Activated naive CD4-positive, alpha-beta T cell treated with anti-CD3 and anti-CD28 coated beads, Interleukin-2, amount 10 ng/mL, durations not matched to agents 7 days and 5 days (primary cell): ENCODE results near the gene C13orf46.
A peak's percentile ranks its signal among the peaks of the same experiment; 100 is the strongest.

ENCODE experiments used
- CTCF ChIA-PET: fragments of 350-600 bp; sonication (Branson Sonifier 250); formaldehyde crosslinking; loops from one replicate; lab custom pipeline; 2021; ENCODE audit warnings: antibody characterized with exemption; lab: Charles Lee
- DNase-seq: peaks from one replicate; pipeline ENCODE4 v3.0.0-alpha.2; 2020
- H3K27ac Mint-ChIP-seq: one replicate; pipeline ENCODE4 v1.8.0; 2021; ENCODE audit warnings: mild to moderate bottlenecking, moderate library complexity, mixed read lengths
- H3K27me3 Mint-ChIP-seq: one replicate; pipeline ENCODE4 v1.8.0; 2021; ENCODE audit warnings: mild to moderate bottlenecking, mixed read lengths
- H3K36me3 Mint-ChIP-seq: one replicate; pipeline ENCODE4 v1.8.0; 2021; ENCODE audit warnings: mixed read lengths
- H3K4me1 Mint-ChIP-seq: one replicate; pipeline ENCODE4 v1.8.0; 2021; ENCODE audit warnings: mixed read lengths
- H3K4me3 Mint-ChIP-seq: one replicate; pipeline ENCODE4 v1.8.0; 2021; ENCODE audit warnings: mild to moderate bottlenecking, moderate library complexity, mixed read lengths
- H3K9me3 Mint-ChIP-seq: one replicate; pipeline ENCODE4 v1.8.0; 2021; ENCODE audit warnings: mixed read lengths

Gene C13orf46

DNA sequence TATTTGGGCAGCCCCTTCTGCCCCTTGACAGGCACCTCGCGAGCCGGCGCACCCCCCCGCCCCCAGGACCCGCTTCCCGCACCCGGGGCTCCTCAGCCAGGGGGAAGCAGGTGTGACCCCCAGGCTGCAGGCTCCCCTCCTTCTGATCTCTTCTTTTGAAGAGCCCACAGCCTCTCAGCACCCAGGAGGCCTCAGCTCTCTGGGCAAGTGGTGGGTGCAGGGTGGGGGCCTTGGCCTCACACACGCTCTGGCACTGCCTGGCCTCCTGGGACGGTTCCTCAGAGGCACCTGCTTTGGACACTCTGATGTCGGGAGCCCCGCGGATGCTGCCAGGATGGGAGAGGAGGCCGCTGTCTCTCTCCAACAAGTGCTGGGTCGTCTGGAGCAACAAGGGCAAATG is 1.5 kb upstream of the C13orf46 start:
- no peak for DNase-seq
- Mint-ChIP-seq H3K4me3 (no peak overlapping the region), H3K27ac (no peak overlapping the region), H3K27me3 (no peaks in the 10 kb centered on the region), H3K9me3 (no peaks in the 10 kb centered on the region), H3K36me3 (peaks cover 74% of the 10 kb centered on the region), H3K4me1 (no peaks in the 10 kb centered on the region)
- CTCF ChIA-PET: no interaction called here

DNA sequence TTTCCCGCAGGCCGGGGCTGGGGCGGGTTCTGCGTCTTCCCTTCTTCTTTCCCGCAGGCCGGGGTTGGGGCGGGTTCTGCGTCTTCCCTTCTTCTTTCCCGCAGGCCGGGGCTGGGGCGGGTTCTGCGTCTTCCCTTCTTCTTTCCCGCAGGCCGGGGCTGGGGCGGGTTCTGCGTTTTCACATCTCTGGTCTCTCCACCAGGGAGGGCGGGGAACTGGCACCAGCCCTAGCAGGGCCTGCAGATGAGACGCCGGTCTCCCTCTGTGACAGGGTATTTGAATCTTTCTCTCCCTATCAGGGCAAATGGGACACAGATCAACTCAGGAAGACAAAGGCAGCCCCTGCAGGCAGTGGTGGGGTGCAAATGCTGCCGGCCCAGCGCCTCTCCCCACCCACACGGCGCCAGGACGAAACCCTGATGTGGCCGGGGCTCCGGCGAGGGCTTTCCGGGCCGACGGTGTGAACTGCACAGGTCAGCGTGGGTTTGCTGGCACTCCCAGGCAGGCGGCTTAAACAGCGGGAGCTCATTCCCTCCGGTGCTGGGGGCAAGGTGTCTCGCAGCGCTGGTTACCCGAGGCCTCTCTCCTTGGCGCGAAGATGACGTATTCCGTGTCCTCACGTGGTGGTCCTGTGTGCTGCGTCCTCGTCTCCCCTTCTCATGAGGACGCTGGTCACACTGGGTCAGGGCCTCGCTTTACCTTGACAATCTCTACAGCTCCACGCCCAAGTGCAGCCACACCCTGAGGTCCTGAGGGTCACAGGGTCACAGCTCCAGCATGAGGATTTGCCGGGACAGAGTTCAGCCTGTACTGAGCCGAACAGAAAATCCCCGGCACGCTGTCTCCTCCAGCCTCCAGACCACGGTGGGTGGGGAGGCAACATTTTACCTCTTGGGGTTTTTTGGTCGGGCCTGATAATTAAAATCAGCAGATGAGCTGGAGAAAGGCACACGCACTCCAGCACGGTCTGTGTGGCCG is 717 bp upstream of the C13orf46 start:
- H3K4me3 Mint-ChIP-seq: no peak overlapping the region
- no peaks in the 10 kb centered on the region for H3K27me3 Mint-ChIP-seq
- H3K4me1 Mint-ChIP-seq: no peaks in the 10 kb centered on the region
- peaks cover 71% of the 10 kb centered on the region for H3K36me3 Mint-ChIP-seq
- CTCF ChIA-PET: no interaction called here
- H3K9me3 Mint-ChIP-seq: no peaks in the 10 kb centered on the region
- H3K27ac Mint-ChIP-seq: no peak overlapping the region
- DNase-seq: no peak

DNA sequence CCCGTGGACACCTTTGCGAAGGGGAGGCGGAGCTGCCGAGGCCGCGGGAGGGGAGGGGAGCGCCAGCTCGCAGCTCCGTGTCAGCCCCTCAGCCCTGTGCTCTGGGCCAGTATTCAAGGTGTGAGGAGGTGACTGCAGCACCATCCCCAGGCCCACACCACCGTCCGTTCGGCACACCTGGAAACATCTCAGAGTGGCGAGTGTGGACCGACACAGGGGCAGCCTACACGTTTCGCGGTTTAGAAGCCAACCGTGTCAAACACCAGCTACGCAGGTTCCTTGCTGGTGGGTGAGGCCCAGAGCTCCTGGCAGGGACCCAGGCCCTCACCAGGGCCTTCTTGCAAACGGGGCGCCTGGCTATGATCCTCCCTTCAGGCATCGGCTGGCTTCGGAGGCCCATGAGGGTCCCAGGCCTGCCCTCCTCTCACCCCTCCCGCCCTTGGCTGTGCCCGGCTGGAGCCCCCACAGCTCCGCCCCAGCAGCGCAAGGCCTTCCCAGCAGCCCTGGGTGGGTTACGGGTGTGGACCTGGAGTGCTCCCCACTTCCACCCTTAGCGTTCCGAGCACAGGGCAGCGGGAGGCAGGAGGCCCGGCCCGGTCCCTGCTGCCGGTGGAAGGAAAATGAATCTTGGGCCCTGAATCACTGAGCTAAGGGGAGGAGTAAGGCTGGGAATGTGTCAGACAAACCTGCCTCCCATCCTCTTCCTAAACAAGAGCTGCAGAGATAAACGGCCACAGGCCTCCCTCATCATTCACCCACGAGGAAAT is 1.2 kb downstream of the C13orf46 start:
- H3K27ac Mint-ChIP-seq: peak overlapping the region; percentile 82
- H3K4me1 Mint-ChIP-seq: no peaks in the 10 kb centered on the region
- no peaks in the 10 kb centered on the region for H3K27me3 Mint-ChIP-seq
- no peaks in the 10 kb centered on the region for H3K9me3 Mint-ChIP-seq
- no peak overlapping the region for H3K4me3 Mint-ChIP-seq
- no peak for DNase-seq
- peaks cover 62% of the 10 kb centered on the region for H3K36me3 Mint-ChIP-seq
- CTCF ChIA-PET: no interaction called here

DNA sequence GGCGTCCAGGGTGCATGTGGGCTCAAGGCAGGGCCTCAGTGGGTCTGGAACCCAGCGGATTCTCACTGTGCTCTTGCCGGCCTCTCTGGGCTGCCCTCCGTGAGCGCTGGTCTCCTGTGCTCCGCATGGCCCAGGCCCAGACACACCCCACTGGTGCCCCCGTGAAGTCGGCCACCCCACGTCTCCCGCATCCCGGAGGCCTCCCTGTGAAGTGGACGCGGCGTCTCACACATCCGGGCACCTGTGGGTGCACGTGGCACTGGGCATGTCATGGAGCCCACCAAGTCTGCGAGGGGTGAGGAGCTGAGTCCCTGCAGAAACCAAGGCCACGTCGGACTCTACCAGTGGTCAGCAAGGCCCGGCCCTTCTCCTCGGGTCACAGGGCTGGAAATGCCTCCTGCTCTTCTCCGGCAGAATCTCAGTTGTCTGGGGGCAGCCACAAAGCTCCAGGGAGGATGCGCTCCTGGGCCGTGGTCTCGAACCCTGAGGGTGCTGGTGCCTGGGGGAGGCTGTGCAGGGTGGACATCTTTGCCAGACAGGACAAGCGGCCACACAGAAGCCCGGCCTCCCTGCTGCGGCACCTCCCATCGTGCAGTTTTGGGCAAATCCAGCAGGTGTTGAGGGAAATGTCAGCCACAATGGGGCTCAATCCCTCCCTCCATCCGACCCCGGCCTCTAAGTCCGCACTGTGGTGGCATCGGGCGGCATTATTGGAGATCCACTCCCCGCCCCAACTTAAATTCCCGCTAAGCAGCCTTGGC is 2.2 kb downstream of the C13orf46 start:
- Mint-ChIP-seq H3K27me3 (no peaks in the 10 kb centered on the region), H3K4me3 (no peak overlapping the region), H3K36me3 (peaks cover 52% of the 10 kb centered on the region), H3K27ac (no peak overlapping the region), H3K9me3 (no peaks in the 10 kb centered on the region), H3K4me1 (no peaks in the 10 kb centered on the region)
- DNase-seq: no peak
- CTCF ChIA-PET: no interaction called here

DNA sequence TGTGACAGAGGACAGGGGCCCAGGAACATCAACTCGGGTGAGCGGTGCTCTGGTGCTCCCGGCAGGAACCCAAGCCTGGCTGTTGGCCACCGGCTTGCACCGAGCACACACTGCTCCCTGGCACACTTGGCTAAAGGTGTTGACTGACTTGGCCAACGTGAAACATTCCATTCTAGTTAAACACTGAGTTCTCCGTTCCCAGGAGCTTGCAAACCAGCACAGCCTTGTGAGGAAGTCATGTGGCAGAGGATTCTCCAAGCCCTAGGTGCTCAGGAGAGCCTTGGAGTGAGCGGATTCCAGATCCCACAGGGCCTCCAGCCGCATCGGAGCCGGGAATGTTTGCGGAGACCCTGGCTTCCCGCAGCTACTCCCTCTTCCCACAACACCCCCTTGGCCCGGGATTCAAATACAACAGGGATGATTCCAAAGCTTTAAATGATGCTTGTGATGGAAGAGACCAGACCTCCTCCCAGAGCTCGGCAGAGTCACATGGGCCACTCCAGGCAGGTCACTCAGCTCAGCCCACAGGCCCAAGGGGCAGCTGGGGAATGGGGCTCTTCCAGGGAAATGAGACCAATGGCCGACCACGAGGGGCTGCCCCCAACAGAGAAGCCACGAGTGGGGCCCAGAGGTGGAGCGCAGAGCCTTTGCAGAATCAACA is 2.9 kb downstream of the C13orf46 start:
- Mint-ChIP-seq H3K4me3 (no peak overlapping the region), H3K9me3 (no peaks in the 10 kb centered on the region), H3K4me1 (no peaks in the 10 kb centered on the region), H3K36me3 (peaks cover 48% of the 10 kb centered on the region), H3K27me3 (no peaks in the 10 kb centered on the region), H3K27ac (no peak overlapping the region)
- CTCF ChIA-PET: no interaction called here
- no peak for DNase-seq

DNA sequence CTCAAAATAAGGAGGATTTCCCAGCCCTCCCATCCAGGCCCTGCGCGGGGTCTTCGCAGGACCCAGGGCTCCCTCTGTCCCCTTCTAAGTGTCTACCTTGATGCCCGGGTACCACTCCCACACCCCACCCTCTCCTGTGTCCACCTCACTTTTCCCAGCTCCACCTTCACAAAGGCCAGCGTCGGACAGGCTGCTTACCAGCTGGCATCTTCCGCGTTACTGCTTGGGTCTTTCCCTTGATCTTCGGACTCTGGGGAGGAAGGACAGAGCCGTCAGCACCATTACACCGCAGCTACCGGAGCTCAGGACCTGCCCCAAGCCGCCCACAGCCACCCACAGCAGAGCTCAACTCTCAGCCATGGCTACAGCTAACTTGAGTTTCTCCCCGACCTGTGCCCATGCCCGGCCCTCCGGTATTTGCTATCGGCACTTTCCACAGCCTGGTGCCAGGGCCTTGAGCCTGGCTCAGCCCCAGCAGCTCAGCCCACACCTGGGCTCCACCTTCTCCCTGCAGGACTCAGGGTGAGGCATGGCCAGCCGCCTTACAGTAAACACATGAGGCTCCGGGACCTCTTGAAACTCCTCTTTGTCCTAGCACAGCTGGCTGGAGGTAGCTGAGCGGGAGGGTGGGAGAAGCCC is 3.8 kb downstream of the C13orf46 start:
- no peak for DNase-seq
- Mint-ChIP-seq H3K27ac (no peak overlapping the region), H3K36me3 (peaks cover 42% of the 10 kb centered on the region), H3K4me3 (no peak overlapping the region), H3K9me3 (no peaks in the 10 kb centered on the region), H3K27me3 (no peaks in the 10 kb centered on the region), H3K4me1 (no peaks in the 10 kb centered on the region)
- CTCF ChIA-PET: interaction anchor here (1.4 kb wide), 1 partner anchor 28 kb away, joined by 3 read pairs; no protein-coding TSS in a partner anchor

DNA sequence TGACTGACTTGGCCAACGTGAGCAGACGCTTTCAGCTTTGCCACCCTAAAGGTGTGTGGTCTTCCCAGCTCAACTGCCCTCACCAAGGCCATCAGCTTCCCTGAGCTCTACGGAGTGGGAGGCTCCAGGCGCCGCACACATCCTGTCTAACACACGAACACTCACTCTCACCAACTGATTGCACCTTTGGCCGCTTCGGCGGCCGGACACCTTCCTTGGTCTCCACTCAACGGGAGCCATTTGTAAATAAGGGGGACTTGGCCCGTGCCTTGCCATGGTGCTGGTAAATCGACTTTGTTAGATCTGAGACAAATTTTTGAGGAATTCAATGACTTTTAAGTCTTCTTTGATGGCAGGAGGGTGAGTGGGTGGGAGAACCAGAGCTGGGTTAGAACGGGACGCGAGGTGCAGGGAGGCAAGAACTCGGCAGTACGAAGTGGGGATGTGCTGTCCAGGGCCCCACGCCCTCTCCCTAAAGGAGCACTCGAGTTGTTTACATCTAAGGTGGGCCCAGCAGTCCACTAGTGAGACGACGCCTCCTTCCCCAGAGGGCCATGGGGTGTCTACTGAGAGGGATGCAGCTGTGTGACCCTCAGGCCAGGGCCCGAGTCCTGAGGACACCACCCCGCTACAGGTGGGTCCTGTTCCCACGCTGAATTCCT is 4.4 kb downstream of the C13orf46 start:
- CTCF ChIA-PET: interaction anchor here (1.4 kb wide), 1 partner anchor 28 kb away, joined by 3 read pairs; no protein-coding TSS in a partner anchor
- Mint-ChIP-seq H3K27me3 (no peaks in the 10 kb centered on the region), H3K4me1 (no peaks in the 10 kb centered on the region), H3K27ac (no peak overlapping the region), H3K4me3 (no peak overlapping the region), H3K9me3 (no peaks in the 10 kb centered on the region), H3K36me3 (peaks cover 37% of the 10 kb centered on the region)
- DNase-seq: no peak

DNA sequence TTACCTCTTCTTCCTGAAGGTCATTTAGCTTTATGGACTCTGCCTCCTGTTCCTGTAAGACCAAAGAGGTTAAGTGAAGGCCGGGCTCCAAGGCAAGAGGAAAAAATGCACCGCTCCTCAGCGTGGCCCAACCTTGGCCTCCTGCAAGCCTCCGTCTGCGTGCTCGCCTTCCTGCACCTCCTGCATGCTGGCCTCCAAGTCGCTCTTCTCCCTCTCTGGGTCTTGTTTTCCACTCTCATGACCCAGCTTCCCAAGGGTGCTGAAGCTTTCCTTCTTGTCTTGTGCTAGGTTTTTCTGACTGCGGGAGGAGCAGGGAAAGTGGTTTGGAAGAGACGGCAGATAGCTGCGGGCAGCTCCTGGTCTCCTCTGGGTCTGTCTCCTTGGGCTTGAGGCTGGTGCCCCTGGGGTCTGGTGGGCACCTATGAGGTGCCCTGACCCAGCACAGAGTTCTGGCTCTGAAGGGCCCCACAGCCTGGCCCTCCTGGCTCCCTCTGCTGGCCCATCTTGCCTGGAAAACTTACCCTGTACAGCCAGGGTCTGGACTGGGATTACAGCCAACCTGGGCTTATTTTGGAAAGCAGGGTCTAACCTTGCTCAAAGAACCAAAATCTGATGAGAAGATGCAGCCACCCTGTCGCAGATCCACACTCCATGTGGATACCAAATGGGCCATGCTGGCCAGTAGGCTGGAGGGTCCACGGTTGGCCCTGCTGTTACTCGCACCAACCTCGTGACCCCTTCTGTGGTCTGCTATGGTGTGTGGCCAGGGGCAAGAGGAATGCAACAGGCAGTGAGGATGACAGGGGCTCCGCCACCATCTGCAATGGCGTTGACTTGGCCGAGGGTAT is 5.2 kb downstream of the C13orf46 start:
- Mint-ChIP-seq H3K4me3 (no peak overlapping the region), H3K27me3 (no peaks in the 10 kb centered on the region), H3K27ac (no peak overlapping the region), H3K4me1 (no peaks in the 10 kb centered on the region), H3K9me3 (no peaks in the 10 kb centered on the region), H3K36me3 (peaks cover 33% of the 10 kb centered on the region)
- CTCF ChIA-PET: interaction anchor here (1.4 kb wide), 1 partner anchor 27 kb away, joined by 3 read pairs; no protein-coding TSS in a partner anchor
- DNase-seq: no peak

DNA sequence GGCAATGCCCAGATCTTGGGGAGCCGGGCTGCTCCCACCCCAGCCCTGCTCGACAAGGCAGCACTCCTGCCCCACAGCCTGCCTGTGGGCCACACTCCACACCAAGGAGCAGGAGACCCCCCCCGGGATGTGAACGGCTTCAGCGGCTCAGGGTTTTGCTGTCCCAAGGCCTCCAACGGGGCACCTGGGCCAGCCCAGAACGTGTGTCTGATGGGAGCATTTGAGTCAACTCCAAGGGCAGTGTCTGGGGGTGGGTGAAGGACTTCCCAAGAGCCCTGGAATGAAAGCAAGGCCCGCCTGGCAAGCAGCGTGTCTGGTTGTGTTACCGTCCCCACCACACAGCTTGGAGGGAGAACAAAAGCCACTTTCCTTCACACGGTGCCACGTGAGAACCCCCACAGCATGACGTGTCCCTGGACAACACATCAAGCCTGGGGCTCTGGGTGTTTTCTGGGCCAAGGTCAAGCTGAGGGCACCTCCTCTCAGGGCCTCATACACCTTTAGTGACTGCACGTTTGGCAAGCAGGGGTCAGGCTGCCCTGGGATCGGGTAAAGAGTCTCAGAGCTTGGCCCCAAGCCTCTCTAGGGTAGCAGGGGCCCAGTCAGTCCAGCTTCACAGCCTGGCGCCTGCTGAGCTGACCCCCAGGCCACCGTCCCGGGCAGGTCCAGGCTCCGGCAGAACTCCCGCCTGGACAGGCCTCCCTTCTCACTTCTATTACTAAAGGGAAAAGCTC is 6.0 kb downstream of the C13orf46 start:
- no peaks in the 10 kb centered on the region for H3K27me3 Mint-ChIP-seq
- CTCF ChIA-PET: no interaction called here
- H3K9me3 Mint-ChIP-seq: no peaks in the 10 kb centered on the region
- H3K4me3 Mint-ChIP-seq: no peak overlapping the region
- H3K36me3 Mint-ChIP-seq: peaks cover 27% of the 10 kb centered on the region
- DNase-seq: no peak
- H3K4me1 Mint-ChIP-seq: no peaks in the 10 kb centered on the region
- no peak overlapping the region for H3K27ac Mint-ChIP-seq

DNA sequence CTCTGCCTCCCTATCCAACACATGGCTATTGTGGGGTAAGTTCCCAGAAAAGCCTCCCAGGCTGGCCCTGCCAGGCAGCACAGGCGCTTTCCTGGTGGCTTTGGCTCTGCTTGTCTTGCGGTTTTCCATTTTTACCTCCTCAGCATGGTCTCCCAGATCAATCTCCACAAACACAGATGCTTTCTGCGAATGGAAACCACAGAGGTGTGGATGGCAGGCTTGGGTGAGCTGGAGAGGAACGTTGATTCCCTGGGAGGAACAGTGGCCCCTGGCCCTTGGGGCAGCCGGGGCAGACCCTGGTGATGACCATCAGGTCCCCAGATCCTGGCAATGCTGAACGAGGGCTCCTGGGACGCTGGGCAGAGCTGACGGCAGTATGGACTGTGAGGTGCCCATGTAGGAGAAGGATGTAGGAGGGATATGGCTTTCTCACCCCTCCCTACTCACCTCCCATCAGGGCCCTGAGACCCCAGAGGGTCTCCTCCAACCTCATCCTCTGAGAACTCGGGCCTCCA is 6.6 kb downstream of the C13orf46 start:
- H3K4me1 Mint-ChIP-seq: no peaks in the 10 kb centered on the region
- no peak overlapping the region for H3K4me3 Mint-ChIP-seq
- H3K27ac Mint-ChIP-seq: no peak overlapping the region
- CTCF ChIA-PET: interaction anchor here (0.5 kb wide), 1 partner anchor 147 kb away, joined by 3 read pairs; no protein-coding TSS in a partner anchor
- no peak for DNase-seq
- no peaks in the 10 kb centered on the region for H3K9me3 Mint-ChIP-seq
- H3K27me3 Mint-ChIP-seq: no peaks in the 10 kb centered on the region
- peaks cover 29% of the 10 kb centered on the region for H3K36me3 Mint-ChIP-seq

DNA sequence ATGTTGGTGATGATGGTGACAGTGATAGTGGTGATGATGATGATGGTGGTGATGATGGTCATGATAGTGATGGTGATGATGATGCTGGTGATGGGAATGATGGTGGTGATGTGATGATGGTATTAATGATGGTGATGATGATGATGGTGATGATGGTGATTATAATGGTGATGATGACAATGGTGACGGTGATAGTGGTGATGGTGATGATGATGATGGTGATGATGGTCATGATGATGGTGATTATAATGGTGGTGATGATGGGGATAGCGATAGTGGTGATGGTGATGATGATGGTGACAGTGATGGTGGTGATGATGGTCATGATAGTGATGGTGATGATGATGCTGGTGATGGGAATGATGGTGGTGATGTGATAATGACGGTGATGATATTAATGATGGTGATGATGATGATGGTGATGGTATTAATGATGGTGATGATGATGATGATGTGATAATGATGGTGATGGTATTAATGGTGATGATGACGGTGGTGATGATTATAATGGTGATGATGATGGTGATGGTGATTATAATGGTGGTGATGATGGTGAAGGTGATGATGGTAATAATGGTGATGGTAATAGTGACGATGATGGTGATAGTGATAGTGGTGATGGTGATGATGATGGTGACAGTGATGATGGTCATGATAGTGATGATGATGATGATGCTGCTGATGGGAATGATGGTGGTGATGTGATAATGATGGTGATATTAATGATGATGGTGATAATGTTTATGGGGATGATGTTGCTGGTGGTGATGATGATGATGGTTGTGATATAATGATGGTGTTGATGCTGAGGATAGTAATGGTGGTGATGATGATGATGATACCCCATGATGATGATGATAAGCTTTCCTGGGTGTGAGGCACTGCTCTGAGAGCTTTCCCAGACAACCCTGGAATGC is 7.7 kb downstream of the C13orf46 start:
- CTCF ChIA-PET: no interaction called here
- no peak for DNase-seq
- no peaks in the 10 kb centered on the region for H3K27me3 Mint-ChIP-seq
- no peak overlapping the region for H3K27ac Mint-ChIP-seq
- H3K36me3 Mint-ChIP-seq: peaks cover 27% of the 10 kb centered on the region
- peaks cover 5% of the 10 kb centered on the region for H3K9me3 Mint-ChIP-seq
- H3K4me3 Mint-ChIP-seq: no peak overlapping the region
- H3K4me1 Mint-ChIP-seq: no peaks in the 10 kb centered on the region
